HG03558 (cell line): ENCODE data around the gene NECAB3.

ENCODE experiments used
- ATAC-seq: cut with Tn5 transposase; IDR thresholded peaks from one replicate; pipeline ENCODE4 v1.9.1; 2021; ENCODE audit warnings: moderate number of reproducible peaks; ENCODE audit not compliant: unreplicated experiment; ENCODE audit errors: extremely low read depth

Gene NECAB3

DNA sequence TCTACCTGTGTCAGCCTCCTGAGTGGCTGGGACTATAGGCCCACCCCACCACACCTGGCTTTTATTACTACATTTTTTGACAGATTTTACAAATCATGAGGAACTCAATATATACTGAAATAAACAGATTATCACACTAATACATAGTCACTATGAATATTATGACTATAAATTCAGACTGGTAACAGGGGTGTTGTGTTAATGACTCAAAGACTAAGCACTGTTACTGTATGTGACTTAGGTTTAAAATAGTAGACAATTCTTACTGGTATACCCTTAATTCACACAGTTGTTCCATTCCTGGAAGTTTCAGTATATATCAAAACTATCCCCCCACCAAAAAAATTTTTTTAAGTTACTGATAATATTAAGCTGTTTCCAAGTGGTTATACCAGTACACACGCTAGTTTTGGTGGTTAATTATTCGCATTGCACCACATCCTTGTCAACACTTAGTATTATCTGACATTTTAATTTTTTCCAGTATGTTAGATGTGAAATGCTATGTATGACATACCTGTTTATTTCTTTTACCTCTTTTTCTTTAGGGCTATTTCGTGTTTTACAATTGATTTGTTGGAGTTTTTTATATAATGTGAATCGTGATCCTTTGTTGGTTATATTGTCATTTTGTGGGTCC, 46.5 kb downstream of the NECAB3 start:
- ATAC-seq = no peak

DNA sequence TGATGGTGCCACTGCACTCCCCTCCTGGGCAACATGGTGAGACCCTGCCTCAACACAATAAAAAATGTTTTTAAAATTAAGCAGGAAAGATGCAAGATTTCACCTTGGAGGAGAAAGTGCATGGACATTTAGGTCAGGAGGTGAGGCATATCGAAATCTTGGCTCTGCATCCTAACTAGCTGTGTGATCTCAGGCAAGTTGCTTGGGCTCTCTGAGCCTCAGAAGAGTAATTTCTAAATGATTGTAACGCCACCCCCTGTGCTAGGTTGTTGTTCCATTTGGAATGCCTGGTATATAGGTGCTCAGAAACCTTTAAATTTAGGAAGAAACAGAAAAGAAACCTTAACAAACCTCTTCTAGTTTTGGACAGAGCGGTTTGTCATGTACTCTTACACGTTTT, 48.0 kb downstream of the NECAB3 start:
- ATAC-seq = no peak

GRCh38 chr20:33624399-33624798, 49.8 kb downstream of the NECAB3 start:
- ATAC-seq = no peak

DNA sequence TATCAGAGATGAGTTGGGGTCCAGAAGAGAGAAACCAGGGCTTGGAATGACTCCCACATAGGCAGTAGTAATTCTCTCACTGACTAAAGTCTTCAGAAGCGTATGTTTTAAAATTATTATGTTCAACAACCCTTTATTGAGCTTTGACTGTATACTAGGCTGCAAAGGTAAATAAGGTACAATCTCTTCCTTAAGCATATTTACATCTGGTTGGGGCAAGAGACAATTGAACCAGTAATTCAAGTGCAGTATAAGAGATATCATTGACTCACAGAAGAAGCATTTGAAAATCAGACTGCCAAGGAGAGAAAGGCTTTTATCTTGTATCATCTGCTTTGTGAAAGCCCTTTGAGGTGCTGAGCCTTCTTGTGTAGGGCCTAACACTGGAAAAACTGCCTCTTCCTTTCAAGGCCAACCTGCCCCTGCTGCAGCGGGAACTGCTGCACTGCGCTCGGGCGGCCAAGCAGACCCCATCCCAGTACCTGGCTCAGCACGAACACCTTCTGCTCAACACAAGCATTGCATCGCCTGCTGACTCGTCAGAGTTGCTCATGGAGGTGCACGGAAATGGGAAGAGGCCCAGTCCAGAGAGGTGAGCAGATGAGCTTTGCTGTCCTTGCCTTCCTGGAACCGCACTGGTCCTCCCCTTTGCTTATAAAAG, 51.4 kb downstream of the NECAB3 start:
- no peak for ATAC-seq

GRCh38 chr20:33621717-33622400, 52.4 kb downstream of the NECAB3 start:
- no peak for ATAC-seq

DNA sequence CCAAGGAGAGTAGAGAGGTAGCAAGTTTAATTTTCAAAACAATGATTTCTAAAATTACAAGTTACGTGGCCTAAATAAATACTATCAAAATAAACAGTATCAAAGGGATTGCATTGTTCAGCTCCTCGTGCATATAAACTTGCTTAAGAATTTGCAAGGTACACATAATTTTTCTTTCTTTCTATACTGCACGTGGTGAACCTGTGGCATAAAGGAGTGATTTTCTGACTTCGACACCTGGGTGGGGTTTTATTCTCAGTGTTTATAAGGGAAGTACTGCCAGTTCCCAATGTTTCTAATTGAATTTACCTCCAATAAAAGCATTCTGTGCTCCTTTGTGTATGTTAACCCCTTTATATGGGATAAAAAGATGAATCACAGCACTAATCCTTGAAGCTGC, 62.2 kb downstream of the NECAB3 start:
- ATAC-seq = no peak

GRCh38 chr20:33611106-33611505, 63.1 kb downstream of the NECAB3 start:
- ATAC-seq = no peak

- no peak for ATAC-seq
These were observed 64.7 kb downstream of the NECAB3 start for GRCh38 chr20:33609504-33609903.
